OCI-LY3 (cell line): ENCODE data around the gene CELA3B.
"Not testable (repeated sequence)": the region's sequence is repeated elsewhere in the genome, so short reads cannot be mapped to it uniquely, and the experiment has no call there.

ENCODE experiments used
- H2AFZ ChIP-seq: fragments of 200-600, 300-600 bp; shearing (Covaris generic); 2 replicates; pipeline ENCODE4 v1.6.0; 2014; ENCODE audit warnings: antibody characterized with exemption, low read depth, low read length
- H3K27ac ChIP-seq: fragments of 200-600, 300-600 bp; sonication (generic); 2 replicates; pipeline ENCODE4 v1.5.1; 2014; ENCODE audit warnings: mild to moderate bottlenecking, low read length, moderate library complexity, mixed read lengths
- H3K27me3 ChIP-seq: fragments of 200-600, 300-600 bp; sonication (generic); 2 replicates; pipeline ENCODE4 v1.6.1; 2014; ENCODE audit warnings: low read depth, low read length, mixed read lengths
- H3K36me3 ChIP-seq: fragments of 200-600, 300-600 bp; sonication (generic); replicated peaks from 2 replicates; pipeline ENCODE3; 2014; ENCODE audit warnings: low read depth, low read length, mixed read lengths
- H3K4me1 ChIP-seq: fragments of 300-600, 200-600 bp; sonication (generic); 2 replicates; pipeline ENCODE4 v1.6.1; 2014; ENCODE audit warnings: low read length, mixed read lengths
- H3K4me2 ChIP-seq: fragments of 200-600, 300-600 bp; sonication (generic); 2 replicates; pipeline ENCODE4 v1.6.1; 2014; ENCODE audit warnings: low read length, mixed read lengths
- H3K4me3 ChIP-seq: fragments of 300-600, 200-600 bp; sonication (generic); 2 replicates; pipeline ENCODE4 v1.5.1; 2014; ENCODE audit warnings: antibody characterized with exemption, mild to moderate bottlenecking, low read length, moderate library complexity
- H3K79me2 ChIP-seq: fragments of 300-600, 200-600 bp; shearing (Covaris generic); 2 replicates; pipeline ENCODE4 v1.6.1; 2014; ENCODE audit warnings: mild to moderate bottlenecking, low read length, mixed read lengths
- H3K9ac ChIP-seq: fragments of 300-600, 200-600 bp; shearing (Covaris generic); 2 replicates; pipeline ENCODE4 v1.6.0; 2014; ENCODE audit warnings: mild to moderate bottlenecking, low read length, moderate library complexity
- H3K9me3 ChIP-seq: fragments of 200-600, 300-600 bp; shearing (Covaris generic); 2 replicates; pipeline ENCODE4 v1.6.1; 2014; ENCODE audit warnings: low read length, mixed read lengths; ENCODE audit not compliant: insufficient read depth
- H4K20me1 ChIP-seq: fragments of 200-600, 300-600 bp; sonication (generic); 2 replicates; pipeline ENCODE4 v1.6.1; 2016; ENCODE audit warnings: low read length, mixed read lengths; ENCODE audit not compliant: insufficient read depth
- CTCF ChIP-seq: fragments of 200-600, 300-600 bp; sonication (generic); IDR thresholded peaks from 2 replicates; pipeline ENCODE4 v1.5.1; 2014; ENCODE audit warnings: antibody characterized with exemption, low read length, low read depth
- EZH2phosphoT487 ChIP-seq: fragments of 200-600 bp; shearing (Covaris generic); IDR thresholded peaks from 2 replicates; pipeline ENCODE4 v1.6.1; 2018; ENCODE audit warnings: antibody characterized with exemption, mixed run types, low read depth

Gene CELA3B

GRCh38 chr1:22001409-22001808, 24.6 kb downstream of the CELA3B start, which contains the start of gene CELA3A:
Gene CELA3A (plus strand): TSS chr1:22001657. CDS start chr1:22001675, 18 bp downstream.
- Histone ChIP-seq H2AFZ (no peak within 1 kb of the TSS), H3K9ac (no peak within 1 kb of the TSS), H3K9me3 (no peaks in the 10 kb centered on the region), H3K4me1 (no peaks in the 10 kb centered on the region), H4K20me1 (no peaks in the 10 kb centered on the region), H3K36me3 (no peaks in the 10 kb centered on the region), H3K27me3 (no peaks in the 10 kb centered on the region), H3K27ac (no peak within 1 kb of the TSS), H3K79me2 (no peaks in the 10 kb centered on the region), H3K4me3 (no peak within 1 kb of the TSS), H3K4me2 (no peak within 1 kb of the TSS)
- TF ChIP-seq EZH2phosphoT487: no peak
- TF ChIP-seq CTCF: no peak

GRCh38 chr1:22002461-22002860, 25.6 kb downstream of the CELA3B start:
- not testable (repeated sequence) for H4K20me1 ChIP-seq, H3K9me3 ChIP-seq, H3K79me2 ChIP-seq, H3K4me3 ChIP-seq, H2AFZ ChIP-seq, H3K4me2 ChIP-seq, H3K27ac ChIP-seq, H3K4me1 ChIP-seq, H3K27me3 ChIP-seq, H3K9ac ChIP-seq, H3K36me3 ChIP-seq

GRCh38 chr1:22002875-22003274, 26.1 kb downstream of the CELA3B start:
- not testable (repeated sequence) for H3K79me2 ChIP-seq, H3K27me3 ChIP-seq, H3K9ac ChIP-seq, H3K4me2 ChIP-seq, H3K9me3 ChIP-seq, H4K20me1 ChIP-seq, H3K4me3 ChIP-seq, H3K36me3 ChIP-seq, H2AFZ ChIP-seq, H3K27ac ChIP-seq, H3K4me1 ChIP-seq

GRCh38 chr1:22003959-22004358, 27.1 kb downstream of the CELA3B start:
- not testable (repeated sequence) for H4K20me1 ChIP-seq, H3K9me3 ChIP-seq, H3K27me3 ChIP-seq, H3K27ac ChIP-seq, H3K4me1 ChIP-seq, H3K4me3 ChIP-seq, H2AFZ ChIP-seq, H3K9ac ChIP-seq, H3K36me3 ChIP-seq, H3K79me2 ChIP-seq, H3K4me2 ChIP-seq

- not testable (repeated sequence) for H3K9me3 ChIP-seq, H3K36me3 ChIP-seq, H3K4me2 ChIP-seq, H2AFZ ChIP-seq, H3K27ac ChIP-seq, H3K79me2 ChIP-seq, H3K9ac ChIP-seq, H3K27me3 ChIP-seq, H3K4me1 ChIP-seq, H3K4me3 ChIP-seq, H4K20me1 ChIP-seq
- TF ChIP-seq CTCF: peak; percentile 24
These were observed 28.7 kb downstream of the CELA3B start for GRCh38 chr1:22005261-22006149.

GRCh38 chr1:22006736-22007135, 29.9 kb downstream of the CELA3B start:
- H3K4me3 ChIP-seq, H4K20me1 ChIP-seq, H2AFZ ChIP-seq, H3K27ac ChIP-seq, H3K27me3 ChIP-seq, H3K9ac ChIP-seq, H3K79me2 ChIP-seq, H3K9me3 ChIP-seq, H3K4me1 ChIP-seq, H3K4me2 ChIP-seq, H3K36me3 ChIP-seq: not testable (repeated sequence)

GRCh38 chr1:22007262-22007661, 30.4 kb downstream of the CELA3B start:
- not testable (repeated sequence) for H3K9me3 ChIP-seq, H3K4me2 ChIP-seq, H3K9ac ChIP-seq

GRCh38 chr1:22009566-22009965, 32.7 kb downstream of the CELA3B start:
- not testable (repeated sequence) for H4K20me1 ChIP-seq

More at GRCh38 chr1:22007262-22007661, 30.4 kb downstream of the CELA3B start:
- not testable (repeated sequence) for H3K4me1 ChIP-seq, H2AFZ ChIP-seq, H3K36me3 ChIP-seq, H3K4me3 ChIP-seq, H4K20me1 ChIP-seq, H3K27me3 ChIP-seq, H3K27ac ChIP-seq, H3K79me2 ChIP-seq

More at GRCh38 chr1:22009566-22009965, 32.7 kb downstream of the CELA3B start:
- not testable (repeated sequence) for H3K27me3 ChIP-seq, H3K4me2 ChIP-seq, H3K79me2 ChIP-seq, H3K4me1 ChIP-seq, H2AFZ ChIP-seq, H3K4me3 ChIP-seq, H3K36me3 ChIP-seq, H3K27ac ChIP-seq, H3K9me3 ChIP-seq, H3K9ac ChIP-seq
